Esophagus squamous epithelium (tissue), 5 donors: ENCODE data around the gene ADCYAP1. TPM values are rescaled to one million over a fixed set of nuclear protein-coding genes. Genes with fewer than 3 reads are reported as not detected.

ENCODE experiments used
- DNase-seq: peaks from one replicate; lab custom pipeline; 2025; lab: John Stamatoyannopoulos, UW
- H3K27ac ChIP-seq, 4 donors: fragments of 200-600 bp; sonication (generic); one replicate each; pipeline ENCODE4 v1.5.1; 2016 to 2019; ENCODE audit warnings: mild to moderate bottlenecking in 1 of 4
- H3K27me3 ChIP-seq, 4 donors: fragments of 200-600 bp; sonication (generic); 1 replicate in 3 of 4; 2 replicates in 1 of 4; pipeline versions ENCODE4 v1.5.1 to v1.6.0; 2017 to 2021; ENCODE audit warnings: antibody characterized with exemption in 1 of 4
- H3K36me3 ChIP-seq, 3 donors: fragments of 200-600 bp; sonication (generic); one replicate each; pipeline ENCODE4 v1.5.1; 2016 to 2019
- H3K4me1 ChIP-seq, 3 donors: fragments of 200-600 bp; sonication (generic); one replicate each; pipeline ENCODE4 v1.5.1; 2017 to 2019
- H3K4me3 ChIP-seq, 4 donors: fragments of 200-600 bp; sonication (generic); 1 replicate in 3 of 4; 2 replicates in 1 of 4; pipeline ENCODE4 v1.5.1; 2016 to 2019; ENCODE audit warnings: mild to moderate bottlenecking in 2 of 4, moderate library complexity in 1 of 4
- H3K9me3 ChIP-seq, 3 donors: fragments of 200-600 bp; sonication (generic); one replicate each; pipeline ENCODE4 v1.5.1; 2016 to 2019
- POLR2A ChIP-seq, 4 donors: fragments of 450-650 bp; IDR thresholded peaks; one replicate each; pipeline ENCODE4 v1.6.1; 2017; ENCODE audit warnings: antibody characterized with exemption in 4 of 4, mild to moderate bottlenecking in 4 of 4, moderate library complexity in 3 of 4
- WGBS, 2 donors: methylation state at CpG; one replicate each; pipeline ENCODE4 v1.1.5; 2018; 5-methylcytosine and 5-hydroxymethylcytosine counted together
- intact Hi-C: fragments of 100-400 bp; cut with DNase I; formaldehyde crosslinking; loops from one replicate; pipeline ENCODE4 v1.15.0; 2022
- total RNA-seq, 4 donors: library from RNA; depleted of rRNA; stranded (reverse); fragments of >200 nt; gene quantifications; one replicate each; pipeline ENCODE4 v1.1.0, GENCODE V29; 2016
- TF ChIP-seq, protein P1 (sequence below), 6 experiments: fragments of 450-650 bp in 4 of 6; fragments of 200-600 bp in 2 of 6; sonication (generic) in 2 of 6; IDR thresholded peaks; one replicate each; pipeline ENCODE4 v1.5.1; 2016 to 2019; ENCODE audit warnings: antibody characterized with exemption in 6 of 6, mild to moderate bottlenecking in 4 of 6, moderate library complexity in 4 of 6
- donor health status: DM: yes; HTN: yes; CAD: no.

Gene ADCYAP1
- total RNA-seq, 4 donors from 2014 or later: 0.29 to 2.7 TPM; not detected in 2

DNA sequence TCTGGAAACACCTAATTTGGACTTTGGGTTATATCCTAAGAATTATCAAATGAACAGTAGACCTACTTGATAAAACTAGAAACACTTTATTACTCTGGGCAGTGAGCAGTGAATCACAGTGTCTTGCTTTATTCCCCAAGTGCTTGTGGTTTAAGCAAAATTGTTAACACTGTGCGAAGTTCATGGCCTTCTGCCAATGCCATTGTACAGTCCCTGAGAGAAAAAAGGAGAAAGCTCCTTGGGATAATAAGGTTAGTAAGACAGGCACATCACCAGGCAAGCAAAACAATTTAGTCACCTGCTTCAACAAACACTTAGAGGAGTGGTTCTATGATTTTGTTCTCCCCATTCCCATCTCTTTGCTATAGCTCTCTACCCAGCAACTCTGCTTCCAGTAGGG is 39.8 kb downstream of the ADCYAP1 start:
- Histone ChIP-seq H3K4me1 (no peaks in the 10 kb centered on the region), H3K9me3 (no peaks in the 10 kb centered on the region), H3K27ac (no peak overlapping the region), H3K36me3 (no peaks in the 10 kb centered on the region), H3K27me3 (no peaks in the 10 kb centered on the region), H3K4me3 (no peak overlapping the region)
- no peak for DNase-seq
- WGBS, 2 donors: 22 to 25% methylated on average over 1 of the region's 1 CpG
- intact Hi-C loops: no loop called here
- no peak for TF ChIP-seq POLR2A (IDR thresholded peaks at IDR 0.05)
- TF ChIP-seq, protein P1, sequence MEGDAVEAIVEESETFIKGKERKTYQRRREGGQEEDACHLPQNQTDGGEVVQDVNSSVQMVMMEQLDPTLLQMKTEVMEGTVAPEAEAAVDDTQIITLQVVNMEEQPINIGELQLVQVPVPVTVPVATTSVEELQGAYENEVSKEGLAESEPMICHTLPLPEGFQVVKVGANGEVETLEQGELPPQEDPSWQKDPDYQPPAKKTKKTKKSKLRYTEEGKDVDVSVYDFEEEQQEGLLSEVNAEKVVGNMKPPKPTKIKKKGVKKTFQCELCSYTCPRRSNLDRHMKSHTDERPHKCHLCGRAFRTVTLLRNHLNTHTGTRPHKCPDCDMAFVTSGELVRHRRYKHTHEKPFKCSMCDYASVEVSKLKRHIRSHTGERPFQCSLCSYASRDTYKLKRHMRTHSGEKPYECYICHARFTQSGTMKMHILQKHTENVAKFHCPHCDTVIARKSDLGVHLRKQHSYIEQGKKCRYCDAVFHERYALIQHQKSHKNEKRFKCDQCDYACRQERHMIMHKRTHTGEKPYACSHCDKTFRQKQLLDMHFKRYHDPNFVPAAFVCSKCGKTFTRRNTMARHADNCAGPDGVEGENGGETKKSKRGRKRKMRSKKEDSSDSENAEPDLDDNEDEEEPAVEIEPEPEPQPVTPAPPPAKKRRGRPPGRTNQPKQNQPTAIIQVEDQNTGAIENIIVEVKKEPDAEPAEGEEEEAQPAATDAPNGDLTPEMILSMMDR (IDR thresholded peaks at IDR 0.05): no peak

GRCh38 chr18:949724-950631 is 45.3 kb downstream of the ADCYAP1 start:
- DNase-seq: no peak
- H3K4me3 ChIP-seq: no peak overlapping the region
- TF ChIP-seq, protein P1 (IDR thresholded peaks at IDR 0.05): no peak
- H3K36me3 ChIP-seq: no peaks in the 10 kb centered on the region
- H3K4me1 ChIP-seq: no peaks in the 10 kb centered on the region
- no peak overlapping the region for H3K27ac ChIP-seq
- H3K27me3 ChIP-seq: no peaks in the 10 kb centered on the region
- H3K9me3 ChIP-seq: no peaks in the 10 kb centered on the region
- 66 to 92% methylated on average over 2 to 7 of the region's 9 CpGs for WGBS, 2 donors
- intact Hi-C loops: no loop called here

DNA sequence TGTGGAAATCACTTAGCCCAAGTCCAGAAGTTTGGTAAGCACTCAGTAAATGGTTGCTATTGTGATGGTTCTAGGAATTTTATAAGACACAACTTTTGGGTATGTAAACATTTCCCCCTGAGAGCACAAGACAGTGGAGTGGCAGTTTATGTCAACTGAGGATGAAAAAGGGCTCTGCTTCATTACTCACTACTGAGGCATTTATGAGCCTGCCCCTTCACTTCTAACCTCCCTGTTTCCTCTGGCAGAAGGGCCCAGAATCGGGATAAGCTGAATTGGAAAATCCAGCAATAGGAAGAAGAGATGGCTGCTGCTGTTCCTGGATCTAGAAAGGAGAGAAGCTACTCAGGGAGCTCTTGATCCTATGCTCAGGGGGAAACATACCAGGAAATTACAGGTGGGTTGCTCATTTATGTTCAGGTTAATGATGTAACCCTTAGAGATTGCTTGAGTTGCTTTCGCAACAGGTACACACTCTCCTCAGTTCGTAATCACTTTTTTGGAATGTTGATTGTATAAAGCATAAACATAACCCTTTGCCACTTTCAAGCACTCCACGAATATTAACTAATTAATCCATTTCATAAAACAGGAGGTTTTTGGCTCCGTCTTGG is 46.3 kb downstream of the ADCYAP1 start:
- intact Hi-C loops: no loop called here
- H3K27me3 ChIP-seq: peaks cover 0 to 8% (median 0%) of the 10 kb centered on the region in 4 donors
- WGBS, 2 donors: 66 to 67% methylated on average over 5 of the region's 5 CpGs

DNA sequence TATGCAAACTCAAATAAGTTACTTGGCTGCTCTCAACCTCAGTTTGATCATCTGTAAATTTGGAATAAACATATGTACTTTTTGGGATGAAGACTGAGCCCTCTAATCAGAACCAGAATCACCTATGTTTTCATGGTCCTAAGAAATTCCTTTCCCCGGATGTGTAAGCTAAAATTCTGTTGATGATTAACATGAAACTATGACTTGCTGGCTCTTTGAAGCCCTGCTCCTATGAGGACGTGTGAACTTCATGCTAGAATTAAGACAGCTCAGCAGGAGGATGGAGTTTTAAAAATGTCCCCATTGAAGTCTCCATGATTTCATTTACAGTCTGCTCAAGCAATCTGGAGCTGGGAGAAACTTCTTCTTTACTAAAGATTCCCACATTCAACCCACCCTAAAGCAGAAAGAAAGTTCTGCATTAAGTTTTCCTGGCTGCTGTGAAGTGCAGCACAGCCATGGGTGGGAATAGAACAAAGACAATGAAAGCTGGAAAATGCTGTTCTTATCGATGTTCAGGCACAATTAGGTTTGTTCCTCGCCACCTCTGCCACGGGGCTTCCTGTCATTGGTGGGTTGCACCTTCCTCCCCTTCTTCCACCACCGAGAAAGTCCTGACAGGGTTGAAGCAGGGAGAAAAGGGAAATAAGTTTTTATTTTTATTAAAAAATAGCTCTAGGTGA is 50.9 kb downstream of the ADCYAP1 start:
- intact Hi-C loops: no loop called here

More for the DNA sequence above, 46.3 kb downstream of the ADCYAP1 start:
- H3K27ac ChIP-seq: no peak overlapping the region
- no peak for TF ChIP-seq POLR2A (IDR thresholded peaks at IDR 0.05)
- TF ChIP-seq, protein P1 (IDR thresholded peaks at IDR 0.05): no peak
- H3K9me3 ChIP-seq: no peaks in the 10 kb centered on the region
- DNase-seq: no peak
- H3K4me1 ChIP-seq: no peaks in the 10 kb centered on the region
- no peak overlapping the region for H3K4me3 ChIP-seq
- no peaks in the 10 kb centered on the region for H3K36me3 ChIP-seq

More for the DNA sequence above, 50.9 kb downstream of the ADCYAP1 start:
- Histone ChIP-seq H3K9me3 (no peaks in the 10 kb centered on the region), H3K36me3 (no peaks in the 10 kb centered on the region), H3K4me1 (no peaks in the 10 kb centered on the region), H3K27ac (no peak overlapping the region), H3K27me3 (peaks cover 0 to 9% (median 0%) of the 10 kb centered on the region in 4 donors), H3K4me3 (no peak overlapping the region)
- DNase-seq: no peak
- TF ChIP-seq, protein P1 (IDR thresholded peaks at IDR 0.05): no peak
- no peak for TF ChIP-seq POLR2A (IDR thresholded peaks at IDR 0.05)
- 39 to 45% methylated on average over 6 of the region's 6 CpGs for whole genome bisulfite sequencing, 2 donors
